Raji (cell line): ENCODE results near the gene CTNND2.

Source experiments
- POLR2A ChIP-seq: IDR thresholded peaks from 2 replicates; pipeline ENCODE4 v1.6.1; 2011; ENCODE audit warnings: low read depth, low read length, control low read depth; ENCODE audit not compliant: insufficient read depth

Gene CTNND2

GRCh38 chr5:11261241-11261640 is 643.0 kb downstream of the CTNND2 start:
- TF ChIP-seq POLR2A: no peak

- TF ChIP-seq POLR2A: no peak
These were observed 646.2 kb downstream of the CTNND2 start for GRCh38 chr5:11258001-11258400.

DNA sequence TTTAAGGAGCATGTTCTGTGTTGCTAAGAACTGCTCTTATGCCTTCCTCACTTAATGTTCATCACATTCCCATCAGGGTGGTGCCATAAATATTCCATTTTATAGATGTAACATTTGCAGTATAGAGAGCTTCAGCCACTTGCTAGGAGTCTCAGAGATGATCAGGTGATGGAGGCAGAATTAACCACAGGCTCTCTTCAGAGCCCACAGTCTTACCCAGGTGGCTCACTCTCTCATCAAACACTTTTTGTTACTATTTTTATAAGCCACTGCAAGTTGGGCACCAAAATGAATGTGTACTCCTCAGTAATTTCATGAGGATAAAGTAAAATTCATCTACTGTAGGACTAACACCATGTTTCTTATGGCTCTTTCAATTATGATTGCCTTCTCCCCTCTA is 651.7 kb downstream of the CTNND2 start:
- no peak for TF ChIP-seq POLR2A

GRCh38 chr5:11252075-11252474 is 652.2 kb downstream of the CTNND2 start:
- no peak for TF ChIP-seq POLR2A

- TF ChIP-seq POLR2A: no peak
These were observed 653.0 kb downstream of the CTNND2 start for GRCh38 chr5:11251247-11251646.

DNA sequence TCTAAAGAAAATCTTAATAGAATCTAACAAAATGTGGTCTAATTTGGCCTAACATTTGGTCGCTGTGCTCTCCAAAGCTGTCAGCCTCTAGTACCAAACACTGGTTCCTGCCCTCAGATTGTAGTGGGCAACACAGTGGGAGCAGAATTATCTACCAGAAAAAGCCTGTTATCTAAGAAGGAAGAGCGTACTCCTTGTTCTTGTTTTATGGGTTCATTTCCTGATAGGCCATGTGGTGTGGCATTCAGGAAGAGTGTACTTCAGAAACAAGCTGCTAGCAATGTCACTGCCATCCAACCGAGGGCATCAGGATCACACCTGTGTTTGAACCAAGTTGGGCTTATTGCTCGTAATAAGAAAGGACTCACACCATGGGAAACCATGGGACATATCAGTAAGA is 655.3 kb downstream of the CTNND2 start:
- TF ChIP-seq POLR2A: no peak

- TF ChIP-seq POLR2A: no peak
These were observed 657.0 kb downstream of the CTNND2 start for GRCh38 chr5:11247224-11247623.

- no peak for TF ChIP-seq POLR2A
These were observed 663.7 kb downstream of the CTNND2 start for GRCh38 chr5:11240293-11241190.

GRCh38 chr5:11239261-11240015 is 664.8 kb downstream of the CTNND2 start:
- no peak for TF ChIP-seq POLR2A

DNA sequence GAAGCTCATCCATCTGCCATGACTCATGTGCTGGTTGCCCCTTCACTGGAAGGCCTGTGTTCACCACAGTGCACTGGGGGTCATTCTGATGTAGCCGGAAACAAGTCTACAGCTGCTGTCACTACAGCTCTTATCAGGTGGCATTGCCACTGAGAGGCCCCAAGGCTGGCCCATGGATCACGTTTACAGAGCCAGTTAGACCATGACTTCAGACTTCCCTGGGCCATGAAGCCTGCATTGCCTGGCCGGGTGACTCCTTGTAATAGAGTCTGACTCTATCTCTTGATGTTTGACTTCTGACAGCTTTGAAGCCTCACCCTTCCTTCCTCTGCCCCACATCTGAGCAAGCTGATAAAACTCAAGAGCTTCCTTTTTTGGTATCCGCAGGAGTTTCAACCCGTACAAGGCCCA is 669.7 kb downstream of the CTNND2 start:
- TF ChIP-seq POLR2A: no peak

DNA sequence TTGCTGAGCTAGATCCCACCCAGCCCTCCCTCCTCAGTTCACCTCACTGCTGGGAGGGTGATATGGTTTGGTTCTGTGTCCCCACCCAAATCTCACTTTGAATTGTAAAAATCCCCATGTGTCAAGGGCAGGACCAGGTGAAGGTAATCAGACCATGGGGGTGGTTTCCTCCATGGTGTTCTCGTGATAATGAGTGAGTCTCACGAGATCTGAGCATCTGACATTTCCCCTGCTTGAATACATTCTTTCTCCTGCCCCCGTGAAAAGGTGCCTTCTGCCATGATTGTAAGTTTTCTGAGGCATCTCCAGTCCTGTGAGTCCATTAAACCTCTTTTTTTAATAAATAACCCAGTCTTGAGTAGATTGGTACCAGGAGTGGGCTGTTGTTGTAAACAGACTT is 673.4 kb downstream of the CTNND2 start:
- TF ChIP-seq POLR2A: no peak

DNA sequence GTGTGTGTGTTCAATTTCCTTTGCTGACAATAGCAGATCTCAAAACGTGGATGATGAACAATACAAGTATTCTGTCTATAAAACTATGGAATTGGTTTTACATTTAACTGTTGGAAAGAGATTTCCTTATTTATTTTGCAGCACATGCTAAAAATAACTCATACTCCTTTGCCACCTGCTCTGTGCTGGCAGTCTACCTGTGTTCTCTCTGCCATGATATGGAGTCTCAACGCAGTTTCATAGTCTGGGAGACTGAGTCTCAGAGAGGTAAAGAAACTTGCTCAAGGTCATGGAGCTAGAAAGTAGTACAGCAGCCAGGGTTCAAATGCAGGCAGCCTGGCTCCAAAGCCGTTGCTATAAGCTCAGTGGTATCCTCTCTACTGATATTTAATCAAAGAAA is 677.2 kb downstream of the CTNND2 start:
- no peak for TF ChIP-seq POLR2A

GRCh38 chr5:11224436-11225187 is 679.6 kb downstream of the CTNND2 start:
- no peak for TF ChIP-seq POLR2A

- no peak for TF ChIP-seq POLR2A
These were observed 682.1 kb downstream of the CTNND2 start for GRCh38 chr5:11222169-11222568.

DNA sequence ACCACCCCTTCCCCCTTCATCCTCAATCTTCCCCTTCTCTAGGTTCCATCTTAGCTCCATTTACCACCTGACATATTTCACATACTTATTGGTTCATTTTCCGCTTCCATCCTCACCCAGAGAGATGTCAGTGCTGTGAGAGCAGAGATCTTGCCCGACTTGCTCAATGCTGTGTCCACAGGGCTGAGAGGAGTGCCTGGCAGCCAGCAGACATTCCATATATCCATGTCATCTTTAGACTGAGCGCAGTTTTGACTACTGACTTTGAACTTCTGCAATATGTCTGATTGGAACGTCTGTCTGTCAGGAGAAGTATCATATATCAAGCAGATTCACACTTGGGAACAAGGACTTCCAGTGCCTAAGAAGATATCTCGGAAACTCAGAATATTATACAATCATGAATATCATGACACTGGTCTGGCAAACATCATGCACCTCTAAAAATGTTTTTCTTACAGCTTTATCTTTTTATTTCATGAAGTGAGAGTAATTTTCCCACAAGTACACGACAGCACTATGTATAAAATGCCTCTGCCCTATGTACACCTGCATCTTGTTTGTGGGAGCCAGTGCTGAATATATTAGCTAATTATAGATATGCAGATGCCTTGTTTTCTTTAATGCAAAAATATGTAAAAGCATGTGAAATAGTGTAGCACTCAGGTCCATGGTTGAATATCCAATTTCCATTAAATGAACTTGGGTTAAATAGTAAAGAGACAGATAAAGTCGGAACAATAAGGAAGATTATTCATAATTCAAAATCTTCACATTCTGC is 689.2 kb downstream of the CTNND2 start:
- no peak for TF ChIP-seq POLR2A

- TF ChIP-seq POLR2A: no peak
These were observed 691.5 kb downstream of the CTNND2 start for GRCh38 chr5:11212706-11213105.
